Endothelial cell (in vitro differentiated cells): ENCODE data around the gene FAM241B. TPM values are rescaled to one million over a fixed set of nuclear protein-coding genes. Genes with fewer than 3 reads are reported as not detected.

Source experiments
- DNase-seq: peaks from one replicate; pipeline ENCODE4 v3.0.0; 2021; ENCODE audit warnings: low spot score
- H3K27ac Mint-ChIP-seq: one replicate; pipeline ENCODE4 v1.8.0; 2021; ENCODE audit warnings: mixed read lengths, inconsistent platforms; ENCODE audit not compliant: unreplicated experiment
- H3K27me3 Mint-ChIP-seq: one replicate; pipeline ENCODE4 v1.8.0; 2021; ENCODE audit warnings: mild to moderate bottlenecking, moderate library complexity, mixed read lengths, inconsistent platforms; ENCODE audit not compliant: unreplicated experiment
- H3K36me3 Mint-ChIP-seq: one replicate; pipeline ENCODE4 v1.8.0; 2021; ENCODE audit warnings: mild to moderate bottlenecking, low read depth, mixed read lengths, inconsistent platforms; ENCODE audit not compliant: unreplicated experiment
- H3K4me1 Mint-ChIP-seq: one replicate; pipeline ENCODE4 v1.8.0; 2021; ENCODE audit warnings: mild to moderate bottlenecking, mixed read lengths, inconsistent platforms; ENCODE audit not compliant: unreplicated experiment
- H3K4me3 Mint-ChIP-seq: one replicate; pipeline ENCODE4 v1.8.0; 2021; ENCODE audit warnings: mild to moderate bottlenecking, mixed read lengths, inconsistent platforms; ENCODE audit not compliant: unreplicated experiment
- H3K9me3 Mint-ChIP-seq: one replicate; pipeline ENCODE4 v1.8.0; 2021; ENCODE audit warnings: mixed read lengths, inconsistent platforms; ENCODE audit not compliant: unreplicated experiment
- CTCF ChIP-seq: fragments of 200-600 bp; sonication (generic); IDR thresholded peaks from one replicate; pipeline ENCODE4 v1.5.0; 2021; ENCODE audit warnings: antibody characterized with exemption; ENCODE audit not compliant: unreplicated experiment
- total RNA-seq: library from RNA; stranded (reverse); fragmentation: NEBNext Ultra II Directional; extraction: Animal tissue kit (Norgen Biotek cat#: 25700); gene quantifications from one replicate; pipeline ENCODE4 v1.2.1, GENCODE V29; 2021; ENCODE audit not compliant: unreplicated experiment

The FAM241B gene
- total RNA-seq, 1 donor from 2014 or later, result 7.1 TPM

DNA sequence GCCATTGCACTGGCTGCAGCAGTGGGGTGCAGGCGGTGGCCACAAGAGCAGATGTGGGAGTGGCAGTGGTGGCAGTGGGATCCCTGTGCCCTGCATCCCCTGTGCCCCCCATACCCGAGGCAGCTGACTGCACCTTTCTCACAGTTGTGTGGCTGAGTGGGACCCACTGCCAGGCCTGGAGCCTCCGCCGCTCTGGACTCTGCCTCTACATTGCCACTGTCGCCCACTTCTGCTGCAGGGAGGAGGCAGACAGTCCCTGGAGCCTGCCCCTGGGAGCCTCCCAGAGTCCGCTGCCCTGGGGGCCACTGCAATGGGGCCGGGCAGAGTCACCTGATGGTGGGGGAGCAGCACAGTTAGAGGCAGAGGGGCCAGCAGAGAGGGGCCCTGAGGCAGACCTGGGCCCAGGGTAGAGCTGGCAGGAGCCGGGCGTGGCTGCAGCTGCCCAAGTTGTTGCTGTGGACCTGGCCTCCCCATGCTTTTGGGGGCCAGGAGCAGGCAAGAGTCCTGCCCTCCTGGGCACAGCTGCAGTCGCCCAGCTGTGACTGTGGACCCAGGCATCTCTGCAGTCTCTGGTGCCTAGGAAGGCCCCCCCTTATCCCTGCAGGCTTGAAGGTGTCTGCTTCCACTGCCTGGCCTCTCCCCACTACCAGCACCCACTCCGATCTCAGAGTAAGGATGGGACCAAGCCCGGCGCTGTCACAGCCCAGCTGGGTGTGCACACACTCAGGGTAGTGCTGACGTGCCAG lies 22.2 kb downstream of the FAM241B start:
- Mint-ChIP-seq H3K27me3 (peaks cover 15% of the 10 kb centered on the region), H3K4me1 (peaks cover 12% of the 10 kb centered on the region), H3K36me3 (peaks cover 5% of the 10 kb centered on the region), H3K4me3 (no peak overlapping the region), H3K9me3 (no peaks in the 10 kb centered on the region), H3K27ac (no peak overlapping the region)
- TF ChIP-seq CTCF, result no peak
- no peak for DNase-seq

DNA sequence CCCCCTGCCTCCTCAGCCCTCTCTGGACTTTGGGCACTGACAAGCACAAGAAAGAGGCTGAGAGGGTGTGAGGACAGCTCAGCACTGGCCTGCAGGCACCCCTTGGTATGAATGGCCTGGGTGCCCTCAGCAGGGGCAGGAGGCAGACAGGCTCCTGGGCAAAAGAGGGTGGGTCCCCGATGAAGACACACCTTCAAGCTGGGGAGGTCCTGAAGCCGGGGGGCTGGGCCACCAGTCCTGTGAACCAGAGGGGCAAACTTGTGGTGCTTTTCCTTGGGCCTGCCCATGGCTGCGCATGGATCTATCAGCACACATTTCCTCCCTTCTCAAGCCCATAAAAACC lies 22.8 kb downstream of the FAM241B start:
- H3K9me3 Mint-ChIP-seq, result no peaks in the 10 kb centered on the region
- no peak overlapping the region for H3K27ac Mint-ChIP-seq
- peaks cover 14% of the 10 kb centered on the region for H3K4me1 Mint-ChIP-seq
- no peak for DNase-seq
- H3K4me3 Mint-ChIP-seq, result no peak overlapping the region
- H3K27me3 Mint-ChIP-seq, result peaks cover 18% of the 10 kb centered on the region
- TF ChIP-seq CTCF, result no peak
- peaks cover 5% of the 10 kb centered on the region for H3K36me3 Mint-ChIP-seq

- TF ChIP-seq CTCF, result no peak
- Mint-ChIP-seq H3K4me1 (peaks cover 14% of the 10 kb centered on the region), H3K9me3 (no peaks in the 10 kb centered on the region), H3K27me3 (peaks cover 17% of the 10 kb centered on the region), H3K4me3 (no peak overlapping the region), H3K36me3 (peaks cover 5% of the 10 kb centered on the region), H3K27ac (no peak overlapping the region)
- DNase-seq, result no peak
These were observed 23.5 kb downstream of the FAM241B start for GRCh38 chr10:69653561-69653960.

DNA sequence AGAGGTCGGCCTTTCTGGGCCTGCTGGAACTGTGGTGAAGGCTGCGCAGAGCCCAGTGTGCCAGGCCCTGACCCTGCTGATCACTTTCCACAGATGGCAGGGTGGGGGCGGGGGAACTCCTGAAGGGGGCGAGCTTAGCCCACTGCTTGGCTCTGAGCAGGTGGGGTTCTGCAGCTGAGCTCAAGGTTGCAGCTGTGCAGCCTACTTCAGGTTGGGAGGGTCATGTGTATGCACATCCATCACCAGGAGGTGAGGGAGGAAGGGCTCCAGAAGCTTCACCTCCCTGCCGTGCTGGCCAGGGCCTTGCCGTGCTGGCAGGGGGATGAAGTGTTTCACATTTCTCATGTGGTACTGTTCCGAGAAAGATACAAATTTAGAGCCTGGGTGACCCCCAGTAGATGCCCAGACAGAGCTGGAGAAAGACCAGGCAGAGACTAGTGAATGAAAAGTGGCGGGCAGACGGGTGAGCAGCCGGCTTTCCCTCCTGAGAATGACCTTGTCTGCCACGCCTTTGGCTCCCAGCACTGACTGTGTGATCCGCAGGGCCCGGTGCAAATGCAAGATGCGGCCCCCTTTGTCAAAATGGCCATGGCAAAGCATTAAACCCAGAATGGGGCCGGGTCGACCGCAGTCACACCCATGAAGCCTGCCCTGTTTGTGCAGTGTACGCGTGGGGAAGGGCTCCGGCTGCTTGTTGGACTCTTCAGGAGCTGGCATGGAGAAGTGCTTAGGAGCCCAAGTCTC lies 25.2 kb downstream of the FAM241B start:
- Mint-ChIP-seq H3K36me3 (no peaks in the 10 kb centered on the region), H3K27ac (no peak overlapping the region), H3K9me3 (no peaks in the 10 kb centered on the region), H3K4me3 (no peak overlapping the region), H3K4me1 (peaks cover 12% of the 10 kb centered on the region), H3K27me3 (peaks cover 11% of the 10 kb centered on the region)
- TF ChIP-seq CTCF, result no peak
- no peak for DNase-seq
